ENCODE results near the gene TREM2. TPM values are rescaled to one million over a fixed set of nuclear protein-coding genes. Genes with fewer than 3 reads are reported as not detected.

Gene TREM2
- total RNA-seq, 1 donor from 2014 or later: 0.92 TPM

DNA sequence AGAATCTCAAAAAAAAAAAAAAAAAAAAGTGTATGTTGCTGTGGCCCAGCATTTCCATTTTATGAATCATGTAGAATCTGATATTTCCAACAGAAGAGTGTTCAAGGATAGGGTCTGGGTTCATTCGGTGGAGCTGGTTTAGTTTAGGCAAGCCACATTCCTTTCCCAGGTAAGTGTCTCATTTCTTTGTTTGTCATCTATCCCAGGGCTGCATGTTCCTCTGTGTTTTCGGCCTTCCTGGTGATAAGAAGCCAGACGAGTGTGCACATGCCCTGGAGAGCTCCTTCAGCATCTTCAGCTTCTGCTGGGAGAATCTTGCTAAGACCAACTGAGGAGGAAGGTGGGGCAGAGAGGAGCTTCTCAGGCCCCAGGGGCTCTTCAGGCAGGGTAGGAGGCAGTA, 51.9 kb downstream of the TREM2 start:
- no peak for ATAC-seq
- intact Hi-C loops (cut with DNase I): no loop called here
- DNase-seq (ENCODE audit: missing footprints): no peak

Other genes starting within 250 kb of the TREM2 start
- 0.60 TPM for gene UNC5CL, start 123.9 kb downstream of the TREM2 start, total RNA-seq
- gene TSPO2, start 120.6 kb downstream of the TREM2 start, total RNA-seq: not detected
- gene APOBEC2, start 109.9 kb downstream of the TREM2 start, total RNA-seq: 246 TPM
- 20.5 TPM for gene OARD1, start 90.8 kb downstream of the TREM2 start, total RNA-seq
- 9.8 TPM for gene NFYA, start 90.1 kb downstream of the TREM2 start, total RNA-seq
- not detected for gene TREML1, start 8.8 kb downstream of the TREM2 start, total RNA-seq
- 0.11 TPM for gene TREML2, start 38.0 kb upstream of the TREM2 start, total RNA-seq
- not detected for gene TREML4, start 65.2 kb upstream of the TREM2 start, total RNA-seq
- gene TREM1, start 123.6 kb upstream of the TREM2 start, total RNA-seq: 1.2 TPM
- gene NCR2, start 172.5 kb upstream of the TREM2 start, total RNA-seq: not detected